A549 (cell line): ENCODE measurements around the gene MROH2A. TPM values are rescaled to one million over a fixed set of nuclear protein-coding genes. Genes with fewer than 3 reads are reported as not detected.
"Not testable (repeated sequence)": the region's sequence is repeated elsewhere in the genome, so short reads cannot be mapped to it uniquely, and the experiment has no call there.

Experiments
- ATAC-seq, 2 experiments: fragments of 200-7000 bp in 1 of 2; fragments of >200 bp in 1 of 2; cut with Nextera tagmentation in 1 of 2; cut with Tn5 transposase in 1 of 2; 3 replicates each; pipeline versions ENCODE4 v1.8.0 to v1.9.1; 2018 to 2020; ENCODE audit warnings: mild to moderate bottlenecking in 1 of 2, moderate library complexity in 1 of 2
- CTCF ChIA-PET: fragments of 300-600 bp; sonication (Branson Sonifier 250); formaldehyde crosslinking; extraction: SDS; loops from one replicate; lab custom pipeline; 2021; ENCODE audit warnings: antibody characterized with exemption, inconsistent platforms; lab: Yijun Ruan, JAX
- POLR2A ChIA-PET: fragments of 350-600 bp; formaldehyde crosslinking; extraction: SDS; loops from one replicate; lab custom pipeline; 2021; ENCODE audit warnings: antibody characterized with exemption, inconsistent platforms; lab: Yijun Ruan, JAX
- DNase-seq, 2 experiments: peaks; one replicate each; pipeline versions ENCODE4 v3.0.0 to v3.0.0-alpha.2; 2011 to 2016; ENCODE audit warnings: low read depth in 1 of 2, low spot score in 1 of 2
- FAIRE-seq: peaks from 2 replicates; lab custom pipeline; 2011; peaks lifted over from hg19 to GRCh38; lab: Jason Lieb, UNC
- H3K27ac ChIP-seq, 2 experiments: fragments of >200 bp; sonication (Bioruptor Twin); formaldehyde crosslinking; 3 replicates each; pipeline ENCODE4 v1.5.1; 2016 to 2017
- H3K4me1 ChIP-seq: fragments of >200 bp; sonication (Bioruptor Twin); formaldehyde crosslinking; 3 replicates; pipeline ENCODE4 v1.6.1; 2016
- H3K4me2 ChIP-seq: fragments of >200 bp; sonication (Bioruptor Twin); formaldehyde crosslinking; 3 replicates; pipeline ENCODE4 v1.6.1; 2016
- H3K4me3 ChIP-seq: fragments of >200 bp; sonication (Bioruptor Twin); formaldehyde crosslinking; 3 replicates; pipeline ENCODE4 v1.5.1; 2016
- H3K9me3 ChIP-seq: fragments of >200 bp; sonication (Bioruptor Twin); formaldehyde crosslinking; 3 replicates; pipeline ENCODE4 v1.6.1; 2016
- CBX8 ChIP-seq: fragments of 200-600 bp; sonication (generic); IDR thresholded peaks from 2 replicates; pipeline ENCODE4 v1.6.1; 2016
- EHF ChIP-seq: fragments of 250-450 bp; sonication (Bioruptor Pico); IDR thresholded peaks from 2 replicates; pipeline ENCODE4 v1.5.0; 2020; ENCODE audit warnings: mild to moderate bottlenecking
- EHMT2 ChIP-seq: fragments of 200-600 bp; sonication (generic); IDR thresholded peaks from 2 replicates; pipeline ENCODE4 v1.6.1; 2016; ENCODE audit warnings: antibody characterized with exemption, low read depth, mild to moderate bottlenecking, moderate library complexity
- ELK1 ChIP-seq: fragments of 150-350 bp; IDR thresholded peaks from 2 replicates; pipeline ENCODE4 v1.6.1; 2014; ENCODE audit warnings: low read depth, mild to moderate bottlenecking, low read length
- EP300 ChIP-seq, 2 experiments: fragments of >200 bp; sonication (Bioruptor Twin); formaldehyde crosslinking; IDR thresholded peaks; 2 replicates in 1 of 2; 3 replicates in 1 of 2; pipeline ENCODE4 v1.6.1; 2016 to 2017
- FOSL2 ChIP-seq, 2 experiments: fragments of 450-650 bp in 1 of 2; fragments of >200 bp in 1 of 2; sonication (Bioruptor Twin) in 1 of 2; formaldehyde crosslinking; IDR thresholded peaks; 2 replicates each; pipeline versions ENCODE4 v1.5.0 to v1.6.1; 2016 to 2020; ENCODE audit warnings: mild to moderate bottlenecking in 1 of 2, moderate library complexity in 1 of 2
- HES2 ChIP-seq: fragments of >200 bp; sonication (Bioruptor Twin); formaldehyde crosslinking; IDR thresholded peaks from 2 replicates; pipeline ENCODE4 v1.6.1; 2016
- HMGXB4 ChIP-seq: fragments of 250-450 bp; sonication (Bioruptor Pico); IDR thresholded peaks from 2 replicates; pipeline ENCODE4 v1.5.0; 2021; ENCODE audit warnings: mild to moderate bottlenecking, moderate library complexity, borderline replicate concordance
- HOXB13 ChIP-seq: fragments of 250-450 bp; sonication (Bioruptor Pico); IDR thresholded peaks from 2 replicates; pipeline ENCODE4 v1.5.0; 2020; ENCODE audit warnings: low read depth, mild to moderate bottlenecking, moderate library complexity
- HOXB5 ChIP-seq: fragments of 250-450 bp; sonication (Bioruptor Pico); IDR thresholded peaks from 2 replicates; pipeline ENCODE4 v1.5.0; 2020; ENCODE audit warnings: mild to moderate bottlenecking, moderate library complexity
- JUN ChIP-seq, 2 experiments: fragments of >200 bp; sonication (Bioruptor Twin); formaldehyde crosslinking; IDR thresholded peaks; 2 replicates in 1 of 2; 3 replicates in 1 of 2; pipeline ENCODE4 v1.6.1; 2016 to 2017
- JUNB ChIP-seq: fragments of >200 bp; sonication (Bioruptor Twin); formaldehyde crosslinking; IDR thresholded peaks from 2 replicates; pipeline ENCODE4 v1.6.1; 2016
- KDM1A ChIP-seq: fragments of 200-600 bp; sonication (generic); IDR thresholded peaks from 2 replicates; pipeline ENCODE4 v1.6.1; 2016; ENCODE audit warnings: low read depth, mild to moderate bottlenecking
- KDM5A ChIP-seq: fragments of 200-600 bp; sonication (generic); IDR thresholded peaks from 2 replicates; pipeline ENCODE4 v1.6.1; 2016; ENCODE audit warnings: antibody characterized with exemption, mild to moderate bottlenecking
- MAZ ChIP-seq: fragments of 150-350 bp; IDR thresholded peaks from 2 replicates; pipeline ENCODE4 v1.6.1; 2014; ENCODE audit warnings: antibody characterized with exemption, low read depth, low read length, borderline replicate concordance
- PHF8 ChIP-seq: fragments of 200-600 bp; sonication (generic); IDR thresholded peaks from 2 replicates; pipeline ENCODE4 v1.6.1; 2016; ENCODE audit warnings: low read depth, mild to moderate bottlenecking, antibody characterized with exemption, moderate library complexity, borderline replicate concordance
- POLR2AphosphoS2 ChIP-seq: conservative IDR thresholded peaks from 2 replicates; pipeline ENCODE4 v1.6.1; 2012; ENCODE audit warnings: low read length, improper control_type of control experiment, inconsistent platforms
- RAD21 ChIP-seq, 2 experiments: fragments of >200 bp in 1 of 2; sonication (Bioruptor Twin) in 1 of 2; formaldehyde crosslinking in 1 of 2; IDR thresholded peaks in 1 of 2; conservative IDR thresholded peaks in 1 of 2; 2 replicates in 1 of 2; 3 replicates in 1 of 2; pipeline ENCODE4 v1.6.1; 2012 to 2018; ENCODE audit warnings: inconsistent platforms in 1 of 2
- RCOR1 ChIP-seq: fragments of 150-350 bp; IDR thresholded peaks from 2 replicates; pipeline ENCODE4 v1.6.1; 2014; ENCODE audit warnings: antibody characterized with exemption, low read length, low read depth
- SREBF2 ChIP-seq: fragments of 450-650 bp; IDR thresholded peaks from 2 replicates; pipeline ENCODE4 v1.6.1; 2014; ENCODE audit warnings: mild to moderate bottlenecking, moderate library complexity
- TFCP2L1 ChIP-seq: fragments of 250-450 bp; sonication (Bioruptor Pico); IDR thresholded peaks from 2 replicates; pipeline ENCODE4 v1.5.0; 2021; ENCODE audit warnings: mild to moderate bottlenecking
- ZFP36 ChIP-seq: fragments of 450-650 bp; IDR thresholded peaks from 2 replicates; pipeline ENCODE4 v1.6.1; 2014; ENCODE audit warnings: borderline replicate concordance; ENCODE audit not compliant: partially characterized antibody
- ZNF302 ChIP-seq: fragments of 250-450 bp; sonication (Bioruptor Pico); IDR thresholded peaks from 2 replicates; pipeline ENCODE4 v1.9.0; 2021; ENCODE audit warnings: inconsistent platforms, mild to moderate bottlenecking, moderate library complexity
- WGBS: methylation state at CpG from one replicate; pipeline ENCODE4 v1.1.6; 2017; ENCODE audit errors: missing lambda C conversion rate; 5-methylcytosine and 5-hydroxymethylcytosine counted together
- polyA plus RNA-seq, 4 experiments: library from polyadenylated mRNA; depleted of rRNA in 3 of 4; stranded (reverse); fragments of >200 nt; fragmentation: RNase III in 1 of 4; extraction: RNeasy Plus Mini Kit Qiagen cat#74134 plus additional on column Dnase treatment in 1 of 4; gene quantifications; 2 replicates in 3 of 4; 3 replicates in 1 of 4; pipeline ENCODE4 v1.2.3, GENCODE V29; 2011 to 2017

MROH2A gene
- polyA plus RNA-seq, 2 of the 4 experiments (the other 2 are of a cell fraction) = 0.10 to 0.63 TPM

- Histone ChIP-seq H3K27ac (peak overlapping the region; percentile 91 to 94; a peak in 5 of 6 replicates), H3K9me3 (peaks cover 70% of the 10 kb centered on the region), H3K4me1 (peaks cover 17% of the 10 kb centered on the region)
- CTCF ChIA-PET, H3K4me2 ChIP-seq, ATAC-seq, FAIRE-seq, H3K4me3 ChIP-seq, POLR2A ChIA-PET: not testable (repeated sequence)
- 67% methylated on average over 2 of the region's 2 CpGs for WGBS
- peak in 1 of 2 experiments; percentile 33 for DNase-seq
- TF ChIP-seq ZFP36 = peak; percentile 55
These were observed 27.4 kb upstream of the MROH2A start for GRCh38 chr2:233750689-233751088.

GRCh38 chr2:233751212-233752009, 26.7 kb upstream of the MROH2A start:
- ATAC-seq, H3K4me3 ChIP-seq, POLR2A ChIA-PET, DNase-seq, FAIRE-seq, H3K4me2 ChIP-seq: not testable (repeated sequence)
- Histone ChIP-seq H3K27ac (peak overlapping the region; percentile 91 to 94), H3K4me1 (peaks cover 17% of the 10 kb centered on the region), H3K9me3 (peaks cover 70% of the 10 kb centered on the region)
- WGBS = 69% methylated on average over 2 of the region's 2 CpGs
- CTCF ChIA-PET = interaction anchor here (1.0 to 1.7 kb wide), 3 partner anchors 39 to 303 kb away, joined by 3 to 7 read pairs (median 3); partner anchors contain the start of gene UGT1A5

GRCh38 chr2:233754872-233755611, 23.1 kb upstream of the MROH2A start:
- H3K27ac ChIP-seq = peak overlapping the region; percentile 91 to 94
- ATAC-seq (no peak), DNase-seq (no peak), FAIRE-seq (no peak)
- WGBS = 99% methylated on average over 42 of the region's 44 CpGs
- H3K4me2 ChIP-seq = no peak overlapping the region
- H3K4me1 ChIP-seq = peaks cover 31% of the 10 kb centered on the region
- ChIA-PET CTCF (interaction anchor here (1.0 kb wide), 1 partner anchor 78 kb away, joined by 3 read pairs; no protein-coding TSS in a partner anchor), POLR2A (no interaction called here)
- H3K9me3 ChIP-seq = peaks cover 55% of the 10 kb centered on the region
- TF ChIP-seq CBX8 (no peak), FOSL2 (IDR thresholded peaks at IDR 0.05) (no peak), FOSL2 (CRISPR knock-in tag; IDR thresholded peaks at IDR 0.05) (no peak), HOXB5 (no peak), HMGXB4 (no peak), MAZ (no peak), JUN (IDR thresholded peaks at IDR 0.05) (no peak), EP300 (IDR thresholded peaks at IDR 0.05) (no peak)
- H3K4me3 ChIP-seq = no peak overlapping the region

GRCh38 chr2:233756429-233757081, 21.6 kb upstream of the MROH2A start:
- POLR2A ChIA-PET = interaction anchor here (0.9 kb wide), 1 partner anchor 270 kb away, joined by 3 read pairs; no protein-coding TSS in a partner anchor
- Histone ChIP-seq H3K4me2 (peak overlapping the region; percentile 57), H3K27ac (peak overlapping the region; percentile 91 to 94), H3K4me1 (peaks cover 39% of the 10 kb centered on the region), H3K9me3 (peaks cover 40% of the 10 kb centered on the region), H3K4me3 (no peak overlapping the region)
- peak; percentile 99 for FAIRE-seq
- CTCF ChIA-PET = interaction anchor here (0.6 kb wide), 1 partner anchor 36 kb away, joined by 3 read pairs; no protein-coding TSS in a partner anchor
- 3% methylated on average over 7 of the region's 7 CpGs for WGBS
- DNase-seq = peak; percentile 21 to 92
- ATAC-seq = peak; percentile 84
- no peak for TF ChIP-seq EHMT2
- TF ChIP-seq HES2 = peak; percentile 80; the same call in 1 of the 2 replicates
- TF ChIP-seq PHF8 = no peak
- no peak for TF ChIP-seq POLR2AphosphoS2
- TF ChIP-seq KDM1A = no peak
- TF ChIP-seq ELK1 = no peak
- TF ChIP-seq TFCP2L1 (CRISPR knock-in tag) = no peak
- TF ChIP-seq EHF (CRISPR knock-in tag) = no peak
- peak; percentile 0 to 56; a peak in 4 of 5 replicates for TF ChIP-seq RAD21 (conservative IDR thresholded peaks at IDR 0.05 in 1 of 2, IDR thresholded peaks at IDR 0.05 in 1 of 2)
- no peak for TF ChIP-seq MAZ
- TF ChIP-seq SREBF2 = no peak
- peak; percentile 88 for TF ChIP-seq JUNB
- TF ChIP-seq ZNF302 (CRISPR knock-in tag) = no peak
- TF ChIP-seq HOXB5 = peak; percentile 22; the same call in 1 of the 2 replicates
- TF ChIP-seq HOXB13 = 0 out of 2 replicates have a peak, but pooled peaks have one; percentile 7
- TF ChIP-seq KDM5A = no peak
- no peak for TF ChIP-seq RCOR1
- TF ChIP-seq JUN (IDR thresholded peaks at IDR 0.05) = peak; percentile 95 to 97
